ENCODE results near the gene DNAJA3. TPM values are rescaled to one million over a fixed set of nuclear protein-coding genes. Genes with fewer than 3 reads are reported as not detected.

Gene DNAJA3
- total and polyA plus RNA-seq, 9 of the 15 experiments (the other 6 are each of a cell fraction or from before 2014, with no cell fraction given): 8.1 to 105 (median 79.0) TPM

DNA sequence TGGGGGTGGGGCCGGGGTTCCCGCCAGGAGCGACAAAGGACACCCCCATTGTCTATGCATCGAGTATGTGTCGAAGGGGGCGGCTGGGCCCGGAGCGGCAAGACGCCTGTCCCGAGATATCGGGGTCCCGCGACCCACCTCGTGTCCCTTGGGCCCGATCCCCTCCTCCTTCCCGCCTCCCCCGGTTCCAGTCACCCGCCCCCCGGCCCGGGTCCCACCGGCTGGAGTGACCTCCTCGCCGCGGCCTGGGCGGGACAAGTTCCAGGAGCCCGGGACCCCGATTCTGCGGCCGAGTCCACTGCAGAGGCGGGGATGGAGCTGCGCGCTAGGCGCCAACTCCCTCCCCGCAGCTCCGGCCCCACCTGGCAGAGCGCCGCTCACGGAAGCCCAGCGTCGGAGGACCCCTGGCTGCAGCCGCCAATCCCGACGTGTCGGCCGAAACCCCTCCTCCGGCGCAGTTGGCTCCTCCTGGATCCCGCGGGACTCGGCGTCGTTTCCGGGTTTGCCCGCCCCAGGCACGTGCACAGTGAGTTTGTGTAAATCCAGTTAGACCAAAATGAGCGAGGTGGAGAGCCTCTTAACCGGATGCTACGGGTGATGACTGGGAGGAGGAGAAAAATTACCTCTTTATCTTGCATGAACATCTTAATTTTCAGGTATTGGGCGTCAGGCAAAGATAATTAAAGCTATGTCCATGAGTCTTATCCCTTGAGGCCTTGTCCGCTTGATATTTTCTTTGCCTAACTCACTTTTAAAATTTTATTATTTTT lies 48.7 kb downstream of the DNAJA3 start, which contains the start of gene NMRAL1 (continued):
- TF ChIP-seq HCFC1 (IDR thresholded peaks at IDR 0.05; ENCODE audit: low read depth, low read length) (peak; percentile 63), SP1 (CRISPR knock-in tag; IDR thresholded peaks at IDR 0.05) (peak; percentile 72), NONO (IDR thresholded peaks at IDR 0.05; ENCODE audit: low read depth in 2 of 2, low read length in 1 of 2) (peak; percentile 39 to 60; a peak in 2 of 4 replicates), ZNF644 (tag; IDR thresholded peaks at IDR 0.05; ENCODE audit: low read depth) (no peak), TSC22D4 (tag; IDR thresholded peaks at IDR 0.05) (no peak), ZNF76 (CRISPR knock-in tag; IDR thresholded peaks at IDR 0.05; ENCODE audit: borderline replicate concordance) (no peak), ZNF699 (CRISPR knock-in tag; IDR thresholded peaks at IDR 0.05; ENCODE audit: insufficient replicate concordance) (no peak), ATF6 (CRISPR knock-in tag; IDR thresholded peaks at IDR 0.05) (no peak), POLR2A (conservative IDR thresholded peaks at IDR 0.05) (peak; percentile 91), HNRNPUL1 (IDR thresholded peaks at IDR 0.05; ENCODE audit: low read length) (no peak), POLR2G (IDR thresholded peaks at IDR 0.05; ENCODE audit: low read depth, low read length) (peak; percentile 96), GATAD2A (IDR thresholded peaks at IDR 0.05) (no peak), HDAC3 (IDR thresholded peaks at IDR 0.05; ENCODE audit: borderline replicate concordance, partially characterized antibody) (peak; percentile 36), ZMIZ1 (IDR thresholded peaks at IDR 0.05; ENCODE audit: low read depth in 2 of 2, low read length in 2 of 2) (peak in 1 of 2 experiments; percentile 59; a peak in 1 of 4 replicates), ZNF57 (CRISPR knock-in tag; IDR thresholded peaks at IDR 0.05) (no peak), NELFE (IDR thresholded peaks at IDR 0.05; ENCODE audit: insufficient read depth, insufficient read length) (no peak), ZNF217 (CRISPR knock-in tag; IDR thresholded peaks at IDR 0.05) (no peak), CBFA2T2 (conservative IDR thresholded peaks at IDR 0.05) (0 out of 2 replicates have a peak, but pooled peaks have one; percentile 9)
- TF ChIP-seq, protein P1, sequence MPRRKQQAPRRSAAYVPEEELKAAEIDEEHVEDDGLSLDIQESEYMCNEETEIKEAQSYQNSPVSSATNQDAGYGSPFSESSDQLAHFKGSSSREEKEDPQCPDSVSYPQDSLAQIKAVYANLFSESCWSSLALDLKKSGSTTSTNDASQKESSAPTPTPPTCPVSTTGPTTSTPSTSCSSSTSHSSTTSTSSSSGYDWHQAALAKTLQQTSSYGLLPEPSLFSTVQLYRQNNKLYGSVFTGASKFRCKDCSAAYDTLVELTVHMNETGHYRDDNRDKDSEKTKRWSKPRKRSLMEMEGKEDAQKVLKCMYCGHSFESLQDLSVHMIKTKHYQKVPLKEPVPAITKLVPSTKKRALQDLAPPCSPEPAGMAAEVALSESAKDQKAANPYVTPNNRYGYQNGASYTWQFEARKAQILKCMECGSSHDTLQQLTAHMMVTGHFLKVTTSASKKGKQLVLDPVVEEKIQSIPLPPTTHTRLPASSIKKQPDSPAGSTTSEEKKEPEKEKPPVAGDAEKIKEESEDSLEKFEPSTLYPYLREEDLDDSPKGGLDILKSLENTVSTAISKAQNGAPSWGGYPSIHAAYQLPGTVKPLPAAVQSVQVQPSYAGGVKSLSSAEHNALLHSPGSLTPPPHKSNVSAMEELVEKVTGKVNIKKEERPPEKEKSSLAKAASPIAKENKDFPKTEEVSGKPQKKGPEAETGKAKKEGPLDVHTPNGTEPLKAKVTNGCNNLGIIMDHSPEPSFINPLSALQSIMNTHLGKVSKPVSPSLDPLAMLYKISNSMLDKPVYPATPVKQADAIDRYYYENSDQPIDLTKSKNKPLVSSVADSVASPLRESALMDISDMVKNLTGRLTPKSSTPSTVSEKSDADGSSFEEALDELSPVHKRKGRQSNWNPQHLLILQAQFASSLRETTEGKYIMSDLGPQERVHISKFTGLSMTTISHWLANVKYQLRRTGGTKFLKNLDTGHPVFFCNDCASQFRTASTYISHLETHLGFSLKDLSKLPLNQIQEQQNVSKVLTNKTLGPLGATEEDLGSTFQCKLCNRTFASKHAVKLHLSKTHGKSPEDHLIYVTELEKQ (CRISPR knock-in tag; IDR thresholded peaks at IDR 0.05): no peak
